Colonic mucosa (tissue), 4 donors: ENCODE data around the gene FAXDC2. TPM values are rescaled to one million over a fixed set of nuclear protein-coding genes. Genes with fewer than 3 reads are reported as not detected.

Experiments
- DNase-seq: peaks from one replicate; pipeline ENCODE4 v3.0.0-alpha.2; 2020
- H3K27ac ChIP-seq: fragments of 200-600 bp; one replicate; pipeline ENCODE4 v1.8.0; 2021
- H3K27me3 ChIP-seq: fragments of 200-600 bp; one replicate; pipeline ENCODE4 v1.8.0; 2021
- H3K36me3 ChIP-seq: fragments of 200-600 bp; one replicate; pipeline ENCODE4 v1.8.0; 2021
- H3K4me1 ChIP-seq: fragments of 200-600 bp; one replicate; pipeline ENCODE4 v1.8.0; 2021; ENCODE audit warnings: mild to moderate bottlenecking
- H3K4me3 ChIP-seq: fragments of 200-600 bp; one replicate; pipeline ENCODE4 v1.8.0; 2021
- H3K9ac ChIP-seq, 2 donors: one replicate each; pipeline ENCODE4 v1.7.0; 2013; ENCODE audit warnings: control low read depth in 2 of 2, low read depth in 2 of 2, low read length in 2 of 2
- H3K9me3 ChIP-seq: fragments of 200-600 bp; one replicate; pipeline ENCODE4 v1.8.0; 2021
- intact Hi-C: fragments of 100-400 bp; cut with DNase I; formaldehyde crosslinking; loops from one replicate; pipeline ENCODE4 v1.14.1; 2022
- microRNA-seq: library from miRNA; unstranded; fragments of <30 nt; microRNA quantifications from one replicate; pipeline ENCODE4, GENCODE V29; 2019
- total RNA-seq, 2 donors: library from RNA; stranded (reverse); fragmentation: NEBNext Ultra II Directional in 1 of 2; extraction: Animal tissue kit (Norgen Biotek cat#: 25700) in 1 of 2; gene quantifications; one replicate each; pipeline ENCODE4 v1.2.1, GENCODE V29; 2021
- TF ChIP-seq, protein P1 (sequence below): fragments of 200-600 bp; IDR thresholded peaks from one replicate; pipeline ENCODE4 v1.8.0; 2022; ENCODE audit warnings: antibody characterized with exemption, mild to moderate bottlenecking
- donor health status: healthy.
- donor health status: DM: no; HTN: no; CAD: no.
- donor health status: DM: no; HTN: no; CAD: no.

The FAXDC2 gene
- total RNA-seq, 2 donors from 2014 or later, result 7.0 to 20.8 TPM

DNA sequence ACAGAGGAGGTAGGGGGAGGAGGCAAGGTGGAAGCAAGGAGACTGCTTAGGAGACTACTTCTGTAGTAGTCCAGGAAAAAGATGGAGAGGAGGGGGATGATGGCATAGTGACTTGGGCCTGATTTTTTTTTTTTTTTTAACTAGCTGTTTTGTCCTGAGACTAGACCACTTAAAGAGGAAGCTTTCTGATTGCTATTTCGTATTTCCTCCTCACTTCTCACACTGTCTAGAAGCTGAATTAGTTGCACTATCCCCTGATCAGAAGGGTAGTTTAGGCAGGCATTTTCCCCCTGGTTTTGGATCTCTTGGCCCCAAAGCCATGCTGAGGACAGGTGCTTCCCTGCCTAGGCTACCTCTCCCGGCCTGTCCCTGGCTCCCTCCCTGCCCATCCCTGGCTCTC is 80.3 kb downstream of the FAXDC2 start:
- H3K36me3 ChIP-seq, result no peaks in the 10 kb centered on the region
- no peak overlapping the region for H3K4me3 ChIP-seq
- no peak overlapping the region for H3K27ac ChIP-seq
- no peak for DNase-seq
- no peak overlapping the region for H3K9ac ChIP-seq
- TF ChIP-seq, protein P1, sequence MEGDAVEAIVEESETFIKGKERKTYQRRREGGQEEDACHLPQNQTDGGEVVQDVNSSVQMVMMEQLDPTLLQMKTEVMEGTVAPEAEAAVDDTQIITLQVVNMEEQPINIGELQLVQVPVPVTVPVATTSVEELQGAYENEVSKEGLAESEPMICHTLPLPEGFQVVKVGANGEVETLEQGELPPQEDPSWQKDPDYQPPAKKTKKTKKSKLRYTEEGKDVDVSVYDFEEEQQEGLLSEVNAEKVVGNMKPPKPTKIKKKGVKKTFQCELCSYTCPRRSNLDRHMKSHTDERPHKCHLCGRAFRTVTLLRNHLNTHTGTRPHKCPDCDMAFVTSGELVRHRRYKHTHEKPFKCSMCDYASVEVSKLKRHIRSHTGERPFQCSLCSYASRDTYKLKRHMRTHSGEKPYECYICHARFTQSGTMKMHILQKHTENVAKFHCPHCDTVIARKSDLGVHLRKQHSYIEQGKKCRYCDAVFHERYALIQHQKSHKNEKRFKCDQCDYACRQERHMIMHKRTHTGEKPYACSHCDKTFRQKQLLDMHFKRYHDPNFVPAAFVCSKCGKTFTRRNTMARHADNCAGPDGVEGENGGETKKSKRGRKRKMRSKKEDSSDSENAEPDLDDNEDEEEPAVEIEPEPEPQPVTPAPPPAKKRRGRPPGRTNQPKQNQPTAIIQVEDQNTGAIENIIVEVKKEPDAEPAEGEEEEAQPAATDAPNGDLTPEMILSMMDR, result no peak
- intact Hi-C loops, result no loop called here
- H3K27me3 ChIP-seq, result no peaks in the 10 kb centered on the region
- no peaks in the 10 kb centered on the region for H3K4me1 ChIP-seq
- H3K9me3 ChIP-seq, result no peaks in the 10 kb centered on the region

Small RNA genes within 50 kb of the gene (microRNA-seq; reads per million reads assigned to microRNA genes)
- not detected for gene MIR378H

Other genes starting within 250 kb of the FAXDC2 start
- gene LARP1, start 95.2 kb downstream of the FAXDC2 start, total RNA-seq, result 100 to 1,000 TPM; 116 to 201 TPM
- 10 to 100 TPM; 64.0 to 84.0 TPM for gene CNOT8, start 8.0 kb upstream of the FAXDC2 start, total RNA-seq
- 10 to 100 TPM in 1 of 2 donors, 1 to 10 TPM in 1; 6.5 to 12.1 TPM for gene GEMIN5, start 87.6 kb upstream of the FAXDC2 start, total RNA-seq
- 10 to 100 TPM; 51.4 to 62.3 TPM for gene MRPL22, start 90.5 kb upstream of the FAXDC2 start, total RNA-seq
- not detected for gene KIF4B, start 163.2 kb upstream of the FAXDC2 start, total RNA-seq